HEK293 (cell line): ENCODE results near the gene GRB2.

Source experiments
- BCL11A ChIP-seq: fragments of 450-650 bp; formaldehyde crosslinking; IDR thresholded peaks from 2 replicates; pipeline ENCODE4 v1.5.1; 2016; ENCODE audit warnings: low read depth, missing biosample characterization, missing genetic modification characterization
- KLF9 ChIP-seq: fragments of 450-650 bp; formaldehyde crosslinking; IDR thresholded peaks from 2 replicates; pipeline ENCODE4 v1.5.1; 2016; ENCODE audit warnings: missing biosample characterization, missing genetic modification characterization, low read depth
- PBX3 ChIP-seq: sonication (generic); formaldehyde crosslinking; IDR thresholded peaks from 2 replicates; pipeline ENCODE4 v1.8.1; 2022; ENCODE audit warnings: mild to moderate bottlenecking, moderate library complexity, missing genetic modification reagents
- SETDB1 ChIP-seq: IDR thresholded peaks from one replicate; pipeline ENCODE4 v1.6.1; 2017; ENCODE audit warnings: mild to moderate bottlenecking, low read length, moderate library complexity, mixed read lengths; ENCODE audit not compliant: insufficient read length
- TRIM28 ChIP-seq: IDR thresholded peaks from 2 replicates; pipeline ENCODE4 v1.6.1; 2011; ENCODE audit warnings: low read length, control low read depth, borderline replicate concordance
- ZNF398 ChIP-seq: fragments of 450-650 bp; formaldehyde crosslinking; IDR thresholded peaks from 2 replicates; pipeline ENCODE4 v1.5.1; 2017; ENCODE audit warnings: missing biosample characterization, missing genetic modification characterization
- ZNF416 ChIP-seq: fragments of 450-650 bp; formaldehyde crosslinking; IDR thresholded peaks from 2 replicates; pipeline ENCODE4 v1.5.1; 2016; ENCODE audit warnings: missing biosample characterization, missing genetic modification characterization
- ZNF426 ChIP-seq: fragments of 450-650 bp; formaldehyde crosslinking; IDR thresholded peaks from 2 replicates; pipeline ENCODE4 v1.5.1; 2017; ENCODE audit warnings: missing biosample characterization, missing genetic modification characterization, mild to moderate bottlenecking, inconsistent platforms, moderate library complexity
- ZNF558 ChIP-seq: fragments of 450-650 bp; formaldehyde crosslinking; IDR thresholded peaks from 2 replicates; pipeline ENCODE4 v1.5.1; 2016; ENCODE audit warnings: missing biosample characterization, missing genetic modification characterization
- ZNF654 ChIP-seq: fragments of 450-650 bp; formaldehyde crosslinking; IDR thresholded peaks from 2 replicates; pipeline ENCODE4 v1.5.1; 2016; ENCODE audit warnings: low read depth, missing biosample characterization, missing genetic modification characterization
- TF ChIP-seq, protein P1 (sequence below): fragments of 450-650 bp; formaldehyde crosslinking; IDR thresholded peaks from 2 replicates; pipeline ENCODE4 v1.5.1; 2016; ENCODE audit warnings: missing biosample characterization, missing genetic modification characterization
- TF ChIP-seq, protein P2 (sequence below): fragments of 450-650 bp; formaldehyde crosslinking; IDR thresholded peaks from 2 replicates; pipeline ENCODE4 v1.5.1; 2016; ENCODE audit warnings: missing biosample characterization, missing genetic modification characterization, low read depth

DNA sequence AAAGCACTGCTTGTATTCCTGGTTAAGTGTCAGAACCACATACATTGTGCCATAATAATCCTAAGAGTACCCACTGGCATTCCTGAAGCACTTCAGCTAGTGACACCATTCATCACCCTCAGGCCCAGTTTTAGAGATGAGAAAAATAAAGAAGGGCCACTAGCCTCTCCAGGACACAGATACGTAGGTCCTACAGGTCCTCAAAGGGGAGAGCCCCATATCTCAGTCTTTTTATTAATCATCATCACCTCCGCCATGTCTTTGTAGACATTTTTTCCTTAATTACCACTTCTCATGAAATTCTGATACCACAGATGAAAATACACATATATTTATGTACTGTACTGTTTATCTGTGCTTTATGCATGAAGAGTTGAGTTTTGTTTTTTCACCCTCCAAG is 43.5 kb downstream of the GRB2 start:
- TF ChIP-seq KLF9 (tag by site-specific recombination): no peak
- TF ChIP-seq ZNF654 (tag by site-specific recombination): no peak
- TF ChIP-seq ZNF398 (tag by site-specific recombination): no peak
- no peak for TF ChIP-seq BCL11A (tag by site-specific recombination)
- TF ChIP-seq, protein P1, sequence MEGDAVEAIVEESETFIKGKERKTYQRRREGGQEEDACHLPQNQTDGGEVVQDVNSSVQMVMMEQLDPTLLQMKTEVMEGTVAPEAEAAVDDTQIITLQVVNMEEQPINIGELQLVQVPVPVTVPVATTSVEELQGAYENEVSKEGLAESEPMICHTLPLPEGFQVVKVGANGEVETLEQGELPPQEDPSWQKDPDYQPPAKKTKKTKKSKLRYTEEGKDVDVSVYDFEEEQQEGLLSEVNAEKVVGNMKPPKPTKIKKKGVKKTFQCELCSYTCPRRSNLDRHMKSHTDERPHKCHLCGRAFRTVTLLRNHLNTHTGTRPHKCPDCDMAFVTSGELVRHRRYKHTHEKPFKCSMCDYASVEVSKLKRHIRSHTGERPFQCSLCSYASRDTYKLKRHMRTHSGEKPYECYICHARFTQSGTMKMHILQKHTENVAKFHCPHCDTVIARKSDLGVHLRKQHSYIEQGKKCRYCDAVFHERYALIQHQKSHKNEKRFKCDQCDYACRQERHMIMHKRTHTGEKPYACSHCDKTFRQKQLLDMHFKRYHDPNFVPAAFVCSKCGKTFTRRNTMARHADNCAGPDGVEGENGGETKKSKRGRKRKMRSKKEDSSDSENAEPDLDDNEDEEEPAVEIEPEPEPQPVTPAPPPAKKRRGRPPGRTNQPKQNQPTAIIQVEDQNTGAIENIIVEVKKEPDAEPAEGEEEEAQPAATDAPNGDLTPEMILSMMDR (tag by site-specific recombination): no peak
- TF ChIP-seq PBX3 (CRISPR knock-in tag): no peak
- no peak for TF ChIP-seq TRIM28
- TF ChIP-seq ZNF426: no peak
- no peak for TF ChIP-seq ZNF558 (tag by site-specific recombination)
- no peak for TF ChIP-seq SETDB1
- TF ChIP-seq, protein P2, sequence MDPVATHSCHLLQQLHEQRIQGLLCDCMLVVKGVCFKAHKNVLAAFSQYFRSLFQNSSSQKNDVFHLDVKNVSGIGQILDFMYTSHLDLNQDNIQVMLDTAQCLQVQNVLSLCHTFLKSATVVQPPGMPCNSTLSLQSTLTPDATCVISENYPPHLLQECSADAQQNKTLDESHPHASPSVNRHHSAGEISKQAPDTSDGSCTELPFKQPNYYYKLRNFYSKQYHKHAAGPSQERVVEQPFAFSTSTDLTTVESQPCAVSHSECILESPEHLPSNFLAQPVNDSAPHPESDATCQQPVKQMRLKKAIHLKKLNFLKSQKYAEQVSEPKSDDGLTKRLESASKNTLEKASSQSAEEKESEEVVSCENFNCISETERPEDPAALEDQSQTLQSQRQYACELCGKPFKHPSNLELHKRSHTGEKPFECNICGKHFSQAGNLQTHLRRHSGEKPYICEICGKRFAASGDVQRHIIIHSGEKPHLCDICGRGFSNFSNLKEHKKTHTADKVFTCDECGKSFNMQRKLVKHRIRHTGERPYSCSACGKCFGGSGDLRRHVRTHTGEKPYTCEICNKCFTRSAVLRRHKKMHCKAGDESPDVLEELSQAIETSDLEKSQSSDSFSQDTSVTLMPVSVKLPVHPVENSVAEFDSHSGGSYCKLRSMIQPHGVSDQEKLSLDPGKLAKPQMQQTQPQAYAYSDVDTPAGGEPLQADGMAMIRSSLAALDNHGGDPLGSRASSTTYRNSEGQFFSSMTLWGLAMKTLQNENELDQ: no peak
- no peak for TF ChIP-seq ZNF416 (tag by site-specific recombination)
